ENCODE data around the gene PAK4.

PAK4 gene

DNA sequence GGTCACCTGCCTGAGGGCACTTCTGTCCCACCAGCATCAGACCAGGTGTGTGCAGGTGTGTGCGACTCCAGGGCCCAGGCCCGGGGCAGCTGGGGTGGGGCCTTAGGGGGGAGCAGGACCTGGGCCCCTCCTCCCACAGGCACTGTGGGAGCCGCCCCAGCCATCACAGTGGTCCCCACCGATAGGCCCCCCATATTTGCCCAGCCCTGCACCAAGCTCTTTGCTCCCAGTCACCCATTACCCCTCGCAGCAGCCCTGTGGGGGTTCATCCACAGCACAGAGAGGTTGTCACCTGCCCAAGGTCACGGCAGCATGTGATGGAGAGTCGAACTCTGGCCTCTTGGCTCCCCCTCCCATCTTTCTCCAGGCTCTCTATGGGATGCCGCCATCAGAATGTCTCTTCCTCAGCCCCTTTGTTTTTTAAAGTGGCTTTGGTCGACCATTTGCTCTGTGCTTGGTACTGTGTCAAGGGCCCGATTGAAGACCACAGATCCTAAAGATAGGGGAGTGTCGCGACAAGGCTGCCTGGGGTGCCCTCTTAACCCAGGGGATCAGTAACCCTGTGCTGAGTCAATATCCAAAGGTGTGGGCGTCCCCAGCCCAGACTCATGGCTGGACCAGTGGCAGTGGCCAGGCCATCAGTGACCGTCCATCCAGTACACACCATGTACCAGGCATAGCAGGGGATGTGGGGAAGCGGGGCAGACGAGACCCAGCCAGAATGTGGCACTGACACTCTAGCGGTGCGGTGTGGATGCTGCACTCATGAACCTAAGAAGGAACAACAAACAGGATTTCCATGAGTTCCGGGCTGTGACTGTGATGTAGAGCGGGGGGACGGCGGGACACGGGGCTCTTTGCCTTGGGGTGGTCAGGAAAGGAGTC lies 42.9 kb downstream of the PAK4 start:
- DNase-seq: no peak

DNA sequence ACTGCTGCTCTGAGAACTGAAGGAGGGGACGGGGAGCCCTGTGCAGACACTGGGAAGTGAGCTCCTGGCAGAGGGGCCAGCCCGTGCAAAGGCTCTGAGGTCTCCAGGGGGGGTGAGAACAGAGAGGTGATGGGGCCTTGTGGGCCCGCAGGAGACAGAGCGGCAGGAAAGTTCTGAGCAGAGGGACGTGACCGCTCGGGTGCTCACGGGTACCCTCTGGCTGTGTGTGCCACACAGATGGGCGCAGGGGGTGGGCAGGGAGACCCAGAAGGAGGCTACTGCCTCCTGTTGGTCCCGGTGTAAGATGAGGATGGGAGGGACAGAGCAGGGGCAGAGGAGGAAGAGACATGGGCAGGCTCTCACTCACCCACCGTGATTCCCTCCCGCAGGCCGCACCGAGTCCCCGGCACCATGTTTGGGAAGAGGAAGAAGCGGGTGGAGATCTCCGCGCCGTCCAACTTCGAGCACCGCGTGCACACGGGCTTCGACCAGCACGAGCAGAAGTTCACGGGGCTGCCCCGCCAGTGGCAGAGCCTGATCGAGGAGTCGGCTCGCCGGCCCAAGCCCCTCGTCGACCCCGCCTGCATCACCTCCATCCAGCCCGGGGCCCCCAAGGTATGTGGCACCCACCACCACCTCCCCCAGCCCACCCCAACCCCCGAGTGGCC lies 43.7 kb downstream of the PAK4 start:
- no peak for DNase-seq

- DNase-seq: no peak
These were observed 45.0 kb downstream of the PAK4 start for GRCh38 chr19:39170386-39171231.

GRCh38 chr19:39171479-39172465 lies 46.2 kb downstream of the PAK4 start:
- DNase-seq: no peak

DNA sequence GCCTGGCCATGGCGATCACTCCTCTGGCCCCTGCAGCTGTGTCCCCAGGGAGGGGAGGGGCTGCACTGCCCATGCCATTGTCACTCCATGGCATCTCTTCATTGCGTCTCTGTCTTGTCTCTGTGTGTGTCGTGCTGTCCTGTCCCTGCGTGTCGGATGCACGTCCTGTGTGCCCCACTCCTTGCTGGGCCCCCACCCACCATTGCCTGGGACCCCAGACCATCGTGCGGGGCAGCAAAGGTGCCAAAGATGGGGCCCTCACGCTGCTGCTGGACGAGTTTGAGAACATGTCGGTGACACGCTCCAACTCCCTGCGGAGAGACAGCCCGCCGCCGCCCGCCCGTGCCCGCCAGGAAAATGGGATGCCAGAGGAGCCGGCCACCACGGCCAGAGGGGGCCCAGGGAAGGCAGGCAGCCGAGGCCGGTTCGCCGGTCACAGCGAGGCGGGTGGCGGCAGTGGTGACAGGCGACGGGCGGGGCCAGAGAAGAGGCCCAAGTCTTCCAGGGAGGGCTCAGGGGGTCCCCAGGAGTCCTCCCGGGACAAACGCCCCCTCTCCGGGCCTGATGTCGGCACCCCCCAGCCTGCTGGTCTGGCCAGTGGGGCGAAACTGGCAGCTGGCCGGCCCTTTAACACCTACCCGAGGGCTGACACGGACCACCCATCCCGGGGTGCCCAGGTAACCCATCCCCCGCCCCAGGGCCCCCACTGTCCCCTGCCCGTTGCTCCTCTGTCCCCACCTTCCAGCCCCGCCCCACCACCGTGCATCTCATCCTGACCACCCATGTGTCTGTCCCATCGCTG lies 47.3 kb downstream of the PAK4 start:
- DNase-seq: no peak

DNA sequence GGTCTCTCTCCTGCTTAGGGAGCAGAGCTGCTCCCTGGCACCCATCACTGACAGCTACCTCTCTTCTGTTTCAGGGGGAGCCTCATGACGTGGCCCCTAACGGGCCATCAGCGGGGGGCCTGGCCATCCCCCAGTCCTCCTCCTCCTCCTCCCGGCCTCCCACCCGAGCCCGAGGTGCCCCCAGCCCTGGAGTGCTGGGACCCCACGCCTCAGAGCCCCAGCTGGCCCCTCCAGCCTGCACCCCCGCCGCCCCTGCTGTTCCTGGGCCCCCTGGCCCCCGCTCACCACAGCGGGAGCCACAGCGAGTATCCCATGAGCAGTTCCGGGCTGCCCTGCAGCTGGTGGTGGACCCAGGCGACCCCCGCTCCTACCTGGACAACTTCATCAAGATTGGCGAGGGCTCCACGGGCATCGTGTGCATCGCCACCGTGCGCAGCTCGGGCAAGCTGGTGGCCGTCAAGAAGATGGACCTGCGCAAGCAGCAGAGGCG lies 48.0 kb downstream of the PAK4 start:
- no peak for DNase-seq

DNA sequence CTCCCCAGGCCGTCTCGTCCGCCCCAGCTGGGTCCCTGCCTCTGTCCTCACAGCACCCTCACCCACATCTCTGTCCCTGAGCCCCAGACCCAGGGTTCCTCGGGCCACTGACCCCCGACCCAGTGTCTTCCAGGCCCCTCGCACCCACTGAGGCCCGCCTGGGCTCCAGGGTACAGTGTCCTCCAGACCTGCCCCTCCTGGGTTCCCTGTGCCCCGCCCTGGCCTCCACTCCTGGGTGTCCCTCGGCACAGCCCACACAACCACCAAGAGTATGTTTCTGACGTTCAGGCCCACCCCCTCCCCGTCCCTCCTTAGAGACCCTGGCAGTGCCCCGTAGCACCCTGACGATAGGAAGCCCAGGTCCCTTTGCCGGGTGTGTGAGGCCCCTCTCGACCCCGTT lies 48.6 kb downstream of the PAK4 start:
- DNase-seq: no peak

- no peak for DNase-seq
These were observed 49.3 kb downstream of the PAK4 start for GRCh38 chr19:39174558-39175544.

- DNase-seq: no peak
These were observed 50.0 kb downstream of the PAK4 start for GRCh38 chr19:39175564-39175963.

- no peak for DNase-seq
These were observed 51.6 kb downstream of the PAK4 start for GRCh38 chr19:39177110-39177699.

DNA sequence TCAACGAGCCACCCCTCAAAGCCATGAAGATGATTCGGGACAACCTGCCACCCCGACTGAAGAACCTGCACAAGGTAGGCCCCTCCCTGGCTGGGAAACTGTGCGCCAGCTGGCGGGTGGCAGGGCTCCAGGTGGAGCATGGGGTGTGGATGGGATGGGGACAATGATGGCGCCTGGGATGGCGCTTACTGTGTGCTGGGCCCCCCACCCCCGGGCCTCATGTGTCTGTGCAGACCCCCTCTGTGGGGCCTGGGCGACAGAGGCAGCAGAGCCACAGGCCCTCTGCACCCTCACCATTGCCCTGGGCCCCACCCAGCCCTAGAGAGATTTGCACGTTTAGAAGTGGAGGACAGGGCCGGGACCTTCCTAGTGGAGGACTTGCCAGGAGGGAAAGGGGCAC lies 52.1 kb downstream of the PAK4 start:
- DNase-seq: no peak

DNA sequence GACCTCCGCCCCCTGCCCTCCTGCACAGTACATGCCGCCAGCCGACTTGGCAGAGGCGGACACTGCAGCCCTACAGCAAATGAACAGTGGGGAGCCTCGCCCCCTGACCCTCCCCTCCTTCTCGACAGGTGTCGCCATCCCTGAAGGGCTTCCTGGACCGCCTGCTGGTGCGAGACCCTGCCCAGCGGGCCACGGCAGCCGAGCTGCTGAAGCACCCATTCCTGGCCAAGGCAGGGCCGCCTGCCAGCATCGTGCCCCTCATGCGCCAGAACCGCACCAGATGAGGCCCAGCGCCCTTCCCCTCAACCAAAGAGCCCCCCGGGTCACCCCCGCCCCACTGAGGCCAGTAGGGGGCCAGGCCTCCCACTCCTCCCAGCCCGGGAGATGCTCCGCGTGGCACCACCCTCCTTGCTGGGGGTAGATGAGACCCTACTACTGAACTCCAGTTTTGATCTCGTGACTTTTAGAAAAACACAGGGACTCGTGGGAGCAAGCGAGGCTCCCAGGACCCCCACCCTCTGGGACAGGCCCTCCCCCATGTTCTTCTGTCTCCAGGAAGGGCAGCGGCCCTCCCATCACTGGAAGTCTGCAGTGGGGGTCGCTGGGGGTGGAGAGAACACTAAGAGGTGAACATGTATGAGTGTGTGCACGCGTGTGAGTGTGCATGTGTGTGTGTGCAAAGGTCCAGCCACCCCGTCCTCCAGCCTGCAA lies 52.9 kb downstream of the PAK4 start:
- no peak for DNase-seq

- DNase-seq: no peak
These were observed 54.2 kb downstream of the PAK4 start for GRCh38 chr19:39179754-39180153.

DNA sequence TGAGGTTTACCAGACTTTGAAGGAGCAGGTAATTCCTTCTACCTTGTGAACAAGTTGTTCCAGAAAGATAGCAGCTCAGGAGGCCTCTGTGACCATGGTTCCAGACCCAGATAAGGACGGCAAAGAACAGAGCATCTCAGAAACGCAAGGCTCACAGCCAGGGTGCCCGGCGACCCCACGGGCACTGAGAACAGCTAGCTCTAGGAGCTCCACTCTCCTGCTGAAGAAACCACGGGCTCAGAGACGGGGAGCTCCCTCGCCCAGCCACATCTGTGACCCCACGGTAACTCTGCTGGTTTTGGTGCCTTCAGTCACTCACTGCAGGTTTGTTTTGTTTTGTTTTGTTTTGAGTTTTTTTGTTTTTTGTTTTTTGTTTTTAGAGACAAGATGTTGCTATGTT lies 55.2 kb downstream of the PAK4 start:
- no peak for DNase-seq

DNA sequence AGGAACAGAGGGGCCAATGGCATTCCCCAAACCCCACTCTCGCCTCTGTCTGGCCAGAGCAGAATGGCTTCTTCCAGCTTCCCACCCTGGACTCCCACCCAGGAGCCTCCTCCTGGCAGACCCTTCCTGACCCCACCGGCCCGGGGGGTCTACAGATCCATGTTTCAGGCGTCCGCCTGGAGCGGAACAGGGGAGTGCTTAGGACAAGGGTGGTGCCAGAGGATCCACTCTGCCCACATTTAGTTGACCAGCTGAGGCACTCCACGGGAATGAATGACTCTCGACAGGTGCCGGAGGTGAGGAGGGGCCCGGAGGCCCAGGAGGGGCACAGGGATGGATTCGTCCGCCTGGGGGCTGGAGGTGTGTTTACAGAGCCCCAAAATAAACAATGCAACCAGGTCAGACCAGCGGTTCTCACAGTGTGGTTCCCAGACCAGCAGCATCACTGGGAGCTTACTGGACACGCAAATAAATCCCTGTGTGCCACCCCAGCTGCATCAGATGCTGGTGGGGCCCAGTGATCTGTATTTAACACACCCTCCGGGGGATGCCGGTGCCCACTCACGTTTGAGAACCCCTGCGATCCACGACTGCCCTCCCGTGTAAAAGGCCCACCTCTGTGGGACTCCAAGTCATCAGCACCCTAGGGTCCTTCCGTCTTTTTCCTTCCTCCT lies 56.1 kb downstream of the PAK4 start:
- DNase-seq: no peak

- DNase-seq: no peak
These were observed 56.6 kb downstream of the PAK4 start for GRCh38 chr19:39182174-39182505.

DNA sequence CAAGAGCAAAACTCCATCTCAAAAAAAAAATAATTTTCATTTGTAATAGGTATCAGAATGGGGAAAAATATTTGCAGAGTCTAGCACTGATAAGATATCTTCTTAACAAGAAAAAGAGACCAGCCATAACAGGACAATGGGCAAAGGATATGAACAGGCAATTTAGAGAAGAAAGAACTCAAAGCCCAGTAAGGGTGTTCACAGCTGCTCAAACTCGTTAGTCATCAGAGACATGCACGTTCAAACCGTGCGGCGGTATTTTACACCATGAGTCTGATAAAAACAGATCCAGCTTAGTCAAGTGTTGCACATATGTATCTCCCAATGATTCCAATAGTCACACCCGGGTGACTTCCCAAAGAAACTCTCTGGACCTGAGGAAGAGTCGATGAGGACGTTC lies 57.5 kb downstream of the PAK4 start:
- DNase-seq: no peak

DNA sequence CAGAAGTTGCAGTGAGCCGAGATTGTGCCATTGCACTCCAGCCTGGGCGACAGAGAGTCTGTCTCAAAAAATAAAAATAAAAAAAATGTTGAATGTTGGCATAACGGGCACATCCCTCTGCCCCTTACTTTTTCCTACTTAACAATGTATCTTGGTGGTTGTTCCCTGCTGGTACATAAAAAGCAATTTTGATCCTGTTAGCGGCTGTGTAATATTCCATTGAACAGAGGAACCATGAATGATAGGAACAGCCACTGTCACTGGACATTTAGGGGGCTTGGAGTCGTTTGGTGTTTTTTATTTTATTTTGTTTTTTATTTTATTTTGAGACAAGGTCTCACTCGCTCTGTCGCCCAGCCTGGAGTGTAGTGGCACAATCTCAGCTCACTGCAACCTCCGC lies 60.8 kb downstream of the PAK4 start:
- no peak for DNase-seq

Data from NCI-H1436 (cell line).